Mucosa of descending colon (tissue), 3 donors: Measurements from ENCODE around the gene MAML1. TPM values are rescaled to one million over a fixed set of nuclear protein-coding genes. Genes with fewer than 3 reads are reported as not detected.

Experiments
- ATAC-seq: fragments of 200-7000 bp; cut with Tn5 transposase; one replicate; pipeline ENCODE4 v1.9.1; 2020; ENCODE audit warnings: mild to moderate bottlenecking, moderate library complexity
- DNase-seq, 3 donors: peaks; one replicate each; pipeline ENCODE4 v3.0.0-alpha.2; 2020
- H3K36me3 ChIP-seq: fragments of 200-600 bp; one replicate; pipeline ENCODE4 v1.8.0; 2021; ENCODE audit warnings: low read depth, mild to moderate bottlenecking
- H3K4me1 ChIP-seq: fragments of 200-600 bp; one replicate; pipeline ENCODE4 v1.8.0; 2021; ENCODE audit warnings: low read depth, mild to moderate bottlenecking
- H3K4me3 ChIP-seq: fragments of 200-600 bp; one replicate; pipeline ENCODE4 v1.8.0; 2021; ENCODE audit warnings: mild to moderate bottlenecking
- H3K9me3 ChIP-seq: fragments of 200-600 bp; one replicate; pipeline ENCODE4 v1.8.0; 2021; ENCODE audit warnings: mild to moderate bottlenecking
- CTCF ChIP-seq: fragments of 200-600 bp; IDR thresholded peaks from one replicate; pipeline ENCODE4 v1.8.0; 2022; ENCODE audit warnings: antibody characterized with exemption, mild to moderate bottlenecking
- intact Hi-C, 2 donors: fragments of 100-400 bp; cut with DNase I in 1 of 2; cut with micrococcal nuclease in 1 of 2; formaldehyde crosslinking; loops; one replicate each; pipeline versions ENCODE4 v1.11.0 to v1.11.1; 2022; cut with DNase I, micrococcal nuclease
- total RNA-seq, 3 donors: library from RNA; stranded (reverse); fragmentation: NEBNext Ultra II Directional in 2 of 3; extraction: Animal tissue kit (Norgen Biotek cat#: 25700) in 2 of 3; gene quantifications; one replicate each; pipeline versions ENCODE4 v1.2.1 to v1.2.4, GENCODE V29; 2021 to 2023
- donor health status: DM: no; HTN: no; CAD: no; lungs with moderate emphysema.
- donor health status: DM: no; HTN: no; CAD: no.
- donor health status: DM: no; HTN: yes; CAD: no.

Gene MAML1
- total RNA-seq, 3 donors from 2014 or later, result 26.0 to 34.0 (median 28.6) TPM

DNA sequence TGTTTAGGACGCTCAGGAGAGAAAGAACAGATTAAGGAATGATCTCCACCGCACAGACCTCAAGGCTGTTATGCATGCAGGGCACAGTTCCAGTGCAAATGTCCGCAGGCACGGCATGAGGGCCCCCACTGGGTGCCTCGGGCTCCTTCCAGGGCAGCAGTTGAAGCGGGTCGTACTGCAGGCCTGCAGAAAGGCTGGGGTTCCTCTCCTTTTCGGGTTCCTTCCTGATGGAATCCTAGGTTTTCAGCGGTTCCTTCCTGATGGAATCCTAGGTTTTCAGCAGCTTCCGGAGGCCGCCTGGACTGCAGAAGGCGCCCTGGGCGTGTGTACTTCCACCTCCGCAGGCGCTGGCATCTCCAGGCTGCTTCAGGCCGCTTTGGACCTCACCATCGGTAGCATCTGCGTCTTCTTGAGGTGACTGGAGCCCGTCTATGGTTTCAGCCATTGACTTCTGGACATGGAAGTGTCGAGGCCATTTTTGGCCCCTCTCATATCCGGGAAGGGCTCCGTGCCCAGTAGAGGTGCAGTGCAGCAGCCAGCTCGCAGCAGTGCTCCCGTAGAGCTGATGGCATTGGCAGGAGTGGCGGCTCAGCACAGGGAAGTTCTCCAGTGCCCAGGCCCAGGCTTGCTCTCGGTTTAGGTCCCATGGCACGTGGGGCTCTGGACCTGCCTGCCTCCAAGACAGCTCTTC, 79.7 kb downstream of the MAML1 start:
- ATAC-seq (no peak), DNase-seq (no peak)
- Histone ChIP-seq H3K4me3 (no peak overlapping the region), H3K36me3 (no peaks in the 10 kb centered on the region), H3K9me3 (no peaks in the 10 kb centered on the region), H3K4me1 (peaks cover 16% of the 10 kb centered on the region)
- no peak for TF ChIP-seq CTCF
- intact Hi-C loops, result no loop called here

- peaks cover 18% of the 10 kb centered on the region for H3K4me1 ChIP-seq
These were observed 80.5 kb downstream of the MAML1 start for GRCh38 chr5:179812997-179813607.

GRCh38 chr5:179814090-179814489, 81.5 kb downstream of the MAML1 start:
- H3K36me3 ChIP-seq, result no peaks in the 10 kb centered on the region
- intact Hi-C loops, result no loop called here
- peaks cover 19% of the 10 kb centered on the region for H3K4me1 ChIP-seq
- no peak for DNase-seq
- no peaks in the 10 kb centered on the region for H3K9me3 ChIP-seq
- ATAC-seq, result no peak
- no peak for TF ChIP-seq CTCF
- H3K4me3 ChIP-seq, result no peak overlapping the region

More at GRCh38 chr5:179812997-179813607, 80.5 kb downstream of the MAML1 start:
- no peak for TF ChIP-seq CTCF
- Histone ChIP-seq H3K36me3 (no peaks in the 10 kb centered on the region), H3K4me3 (no peak overlapping the region), H3K9me3 (no peaks in the 10 kb centered on the region)
- DNase-seq (peak in 1 of 3 donors; percentile 6), ATAC-seq (no peak)
- intact Hi-C loops, result no loop called here

DNA sequence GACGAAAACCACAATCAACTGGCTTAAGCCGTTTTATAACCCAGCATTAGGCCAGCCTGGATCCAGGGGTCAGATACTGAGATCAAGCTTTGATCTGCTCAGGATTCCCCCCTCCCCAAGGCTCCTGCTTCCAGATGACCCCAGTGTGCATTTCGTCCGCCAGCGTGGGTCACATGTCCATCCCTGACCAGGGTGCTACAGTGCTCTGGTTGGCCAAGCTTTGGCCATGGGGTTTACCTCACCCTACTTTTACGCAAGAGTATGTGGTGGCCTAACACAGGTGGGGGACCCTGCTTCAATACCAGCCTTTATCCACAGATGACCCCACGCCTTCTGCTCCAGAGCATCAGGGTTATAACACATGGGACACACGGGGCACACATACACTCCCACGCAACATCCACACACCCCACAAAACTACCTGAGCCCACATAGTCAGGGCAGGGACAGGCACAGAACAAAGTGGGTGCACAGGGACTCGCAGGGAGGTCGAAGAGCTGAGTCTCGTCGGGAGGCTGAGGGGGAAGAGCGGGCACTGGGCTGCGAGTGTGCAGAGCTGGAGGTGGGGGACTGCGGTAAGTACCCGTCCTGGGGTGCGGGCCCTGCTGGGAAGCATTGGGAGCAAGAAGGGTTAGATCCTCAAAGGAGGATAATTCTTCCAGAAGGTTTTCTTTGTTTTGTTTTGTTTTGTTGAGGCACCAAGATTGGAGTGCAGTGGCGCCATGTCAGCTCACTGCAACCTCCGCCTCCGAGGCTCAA, 83.0 kb downstream of the MAML1 start:
- TF ChIP-seq CTCF, result no peak
- H3K4me1 ChIP-seq, result peaks cover 33% of the 10 kb centered on the region
- intact Hi-C loops, result no loop called here
- H3K9me3 ChIP-seq, result no peaks in the 10 kb centered on the region
- no peaks in the 10 kb centered on the region for H3K36me3 ChIP-seq
- H3K4me3 ChIP-seq, result no peak overlapping the region
- no peak for ATAC-seq
- DNase-seq, result peak; percentile 4 to 47 (median 29)

DNA sequence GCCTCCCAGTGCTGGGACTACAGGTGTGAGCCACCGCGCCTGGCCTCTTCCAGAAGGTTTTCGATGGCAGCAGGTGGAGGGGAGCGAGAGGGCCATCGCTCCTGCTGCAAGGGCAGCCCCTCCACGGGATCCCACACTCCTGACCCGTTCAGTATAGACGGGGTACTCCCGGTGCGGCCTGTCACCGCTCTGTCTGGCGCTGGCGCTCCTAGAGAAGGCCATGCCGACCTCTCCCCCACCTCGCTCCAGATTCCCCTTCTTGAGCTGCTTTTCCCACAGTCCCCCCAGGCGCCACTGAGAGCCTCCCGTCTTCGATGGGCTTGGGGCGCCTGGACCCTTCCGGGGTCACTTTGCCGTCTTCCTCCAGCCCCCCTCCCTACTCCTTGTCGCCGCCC, 83.8 kb downstream of the MAML1 start:
- DNase-seq, result peak; percentile 21 to 60 (median 44)
- no peaks in the 10 kb centered on the region for H3K9me3 ChIP-seq
- peaks cover 33% of the 10 kb centered on the region for H3K4me1 ChIP-seq
- no peaks in the 10 kb centered on the region for H3K36me3 ChIP-seq
- no peak overlapping the region for H3K4me3 ChIP-seq
- no peak for TF ChIP-seq CTCF
- intact Hi-C loops, result no loop called here
- ATAC-seq, result no peak
